GM19043 (cell line): ENCODE measurements around the gene SPAM1.
"Not testable (repeated sequence)": the region's sequence is repeated elsewhere in the genome, so short reads cannot be mapped to it uniquely, and the experiment has no call there.

ENCODE experiments used
- ATAC-seq: cut with Tn5 transposase; IDR thresholded peaks from one replicate; pipeline ENCODE4 v1.9.1; 2021; ENCODE audit warnings: low read depth; ENCODE audit not compliant: unreplicated experiment

The SPAM1 gene

GRCh38 chr7:123948136-123948535 lies 23.1 kb downstream of the SPAM1 start:
- no peak for ATAC-seq

- no peak for ATAC-seq
Measured at GRCh38 chr7:123958186-123958703, 33.2 kb downstream of the SPAM1 start.

DNA sequence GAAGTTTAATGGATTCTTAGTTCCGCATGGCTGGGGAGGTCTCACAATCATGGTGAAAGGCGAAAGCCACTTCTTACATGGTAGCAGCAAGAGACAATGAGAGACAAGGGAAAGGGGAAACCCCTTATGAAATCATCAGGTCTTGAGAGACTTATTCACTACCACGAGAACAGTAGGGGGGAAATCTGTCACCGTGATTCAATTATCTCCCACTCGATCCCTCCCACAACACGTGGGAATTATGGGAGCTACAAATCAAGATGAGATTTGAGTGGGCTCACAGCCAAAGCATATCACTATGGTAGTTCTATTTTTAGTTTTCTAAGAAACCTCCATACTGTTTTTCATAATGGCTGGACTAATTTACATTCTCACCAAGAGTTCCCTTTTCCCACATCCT lies 36.7 kb downstream of the SPAM1 start:
- no peak for ATAC-seq

- ATAC-seq, result no peak
Measured at GRCh38 chr7:123966936-123967335, 41.9 kb downstream of the SPAM1 start.

GRCh38 chr7:123972045-123972444 lies 47.0 kb downstream of the SPAM1 start:
- no peak for ATAC-seq

GRCh38 chr7:123972831-123973230 lies 47.8 kb downstream of the SPAM1 start:
- ATAC-seq, result no peak

- no peak for ATAC-seq
Measured at GRCh38 chr7:123974326-123974908, 49.4 kb downstream of the SPAM1 start.

DNA sequence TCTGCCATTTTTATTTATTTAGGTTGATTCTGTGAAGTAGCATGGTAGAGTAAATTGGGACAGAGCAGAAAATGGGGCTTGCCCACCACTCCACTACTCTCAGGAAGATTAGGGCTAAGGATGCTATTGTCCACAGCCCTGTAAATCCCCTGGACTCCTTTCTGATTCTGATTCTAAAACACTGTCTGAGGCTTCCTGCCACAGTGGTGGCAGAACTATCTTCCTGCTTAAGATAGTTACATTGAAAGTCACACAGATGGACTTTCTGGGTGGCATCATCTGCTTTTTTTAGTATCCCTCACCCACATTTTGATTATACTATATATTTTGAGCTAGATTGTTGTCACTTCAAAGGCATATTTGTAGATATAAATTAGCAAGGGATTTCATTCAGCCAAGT lies 50.0 kb downstream of the SPAM1 start:
- ATAC-seq, result no peak

DNA sequence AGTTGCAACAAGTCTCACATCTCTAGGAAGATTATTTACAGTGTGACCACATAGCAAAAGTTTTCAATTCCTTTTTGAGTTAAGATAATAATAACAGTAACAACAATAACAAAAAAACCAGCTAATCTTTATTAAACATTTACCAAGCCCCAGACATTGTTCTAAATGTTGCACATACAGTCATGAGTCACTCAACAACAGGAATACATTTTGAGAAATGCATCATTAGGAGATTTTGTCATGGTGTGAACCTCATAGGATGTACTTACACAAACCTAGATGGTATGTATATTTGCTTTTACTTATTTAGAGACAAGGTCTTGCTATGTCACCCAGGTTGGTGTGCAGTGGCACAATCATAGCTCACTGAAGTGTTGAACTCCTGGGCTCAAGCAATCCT lies 52.0 kb downstream of the SPAM1 start:
- no peak for ATAC-seq

- ATAC-seq, result no peak
Measured at GRCh38 chr7:123979876-123980275, 54.8 kb downstream of the SPAM1 start.

DNA sequence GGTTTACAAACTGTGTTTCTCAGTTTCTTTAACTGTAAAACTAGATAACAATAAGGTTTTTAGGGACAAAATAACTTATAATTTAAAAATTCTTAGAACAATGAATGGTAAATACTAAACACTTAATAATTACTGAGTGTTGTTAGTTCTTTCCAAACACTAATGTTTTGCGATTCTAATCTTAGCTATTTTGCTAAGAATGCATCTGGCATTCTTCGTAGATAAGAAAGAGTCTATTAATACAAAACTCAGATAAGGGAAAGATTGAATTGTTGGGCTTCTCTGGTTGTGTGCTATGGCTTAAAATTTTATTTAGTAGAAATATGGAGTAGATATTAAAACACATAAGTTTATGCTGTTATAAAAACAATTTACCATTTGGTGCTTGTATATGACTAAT lies 62.4 kb downstream of the SPAM1 start:
- no peak for ATAC-seq

DNA sequence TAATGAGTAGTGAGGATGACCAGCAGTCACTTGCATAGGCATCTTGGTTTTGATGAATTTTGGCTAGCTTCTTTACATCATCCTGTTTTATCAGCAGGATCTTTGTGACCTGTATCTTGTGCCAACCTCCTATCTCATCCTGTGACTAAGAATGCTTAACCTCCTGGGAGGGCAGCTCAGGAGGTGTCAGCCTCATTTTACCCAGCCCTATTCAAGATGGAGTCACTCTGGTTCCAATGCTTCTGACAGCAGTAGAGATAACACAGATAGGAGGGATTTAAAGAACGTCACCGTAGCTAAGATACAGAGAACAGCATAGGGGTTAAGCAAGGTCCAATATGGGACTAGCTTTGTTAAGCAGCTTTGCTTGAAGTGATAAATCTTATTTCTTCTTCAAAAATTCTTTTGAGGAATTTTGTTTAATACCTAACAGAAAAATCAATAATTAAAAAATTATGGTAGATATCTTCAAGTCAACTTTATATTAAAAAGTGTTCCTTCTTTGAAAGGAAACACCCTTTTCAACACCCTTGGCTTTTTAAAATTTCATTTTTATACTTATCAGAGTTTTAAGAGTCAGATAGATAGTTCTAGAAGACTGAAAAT lies 68.0 kb downstream of the SPAM1 start:
- ATAC-seq, result no peak

DNA sequence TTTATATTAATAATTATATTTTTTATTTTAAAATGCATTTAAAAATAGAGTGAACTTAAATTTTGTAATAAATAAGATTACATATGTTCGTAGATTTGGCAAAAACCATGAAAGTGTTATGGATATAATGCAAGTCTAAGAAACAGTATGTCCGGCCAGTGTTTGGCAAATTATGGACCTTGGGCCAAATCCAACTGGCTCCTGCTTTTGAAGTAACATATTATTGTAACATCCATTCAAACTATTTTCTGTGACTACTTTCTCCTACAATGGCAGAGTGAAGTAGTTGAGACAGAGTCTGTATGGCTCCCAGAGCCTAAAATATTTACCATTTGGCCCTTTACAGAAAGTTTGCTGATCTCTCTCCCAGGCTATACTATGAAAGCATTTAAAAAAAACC lies 69.0 kb downstream of the SPAM1 start:
- ATAC-seq, result no peak

DNA sequence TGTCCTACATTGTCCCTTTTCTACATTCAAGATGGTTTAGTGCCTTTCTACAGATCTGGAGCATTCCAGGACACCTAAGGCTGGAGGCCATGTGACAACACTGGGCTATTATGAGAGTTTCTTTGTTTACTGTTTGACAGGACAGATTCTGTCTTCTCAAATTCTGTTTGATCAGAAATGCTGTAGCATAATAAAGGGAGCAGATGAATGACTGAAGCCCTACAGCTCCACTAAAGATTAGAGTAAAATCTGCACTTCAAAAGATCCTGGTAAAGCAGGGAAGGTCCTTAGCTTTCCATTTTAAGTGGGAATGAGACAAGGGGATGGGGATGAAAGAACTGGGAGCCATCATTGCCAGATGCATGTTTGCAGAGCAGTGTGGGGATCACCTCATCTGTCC lies 69.4 kb downstream of the SPAM1 start:
- ATAC-seq, result no peak

GRCh38 chr7:123995617-123996326 lies 70.7 kb downstream of the SPAM1 start:
- no peak for ATAC-seq

GRCh38 chr7:123996327-123996625 lies 71.2 kb downstream of the SPAM1 start:
- ATAC-seq, result no peak

GRCh38 chr7:123998921-123999320 lies 73.9 kb downstream of the SPAM1 start:
- no peak for ATAC-seq

- ATAC-seq, result no peak
Measured at GRCh38 chr7:123999703-124000102, 74.7 kb downstream of the SPAM1 start.

DNA sequence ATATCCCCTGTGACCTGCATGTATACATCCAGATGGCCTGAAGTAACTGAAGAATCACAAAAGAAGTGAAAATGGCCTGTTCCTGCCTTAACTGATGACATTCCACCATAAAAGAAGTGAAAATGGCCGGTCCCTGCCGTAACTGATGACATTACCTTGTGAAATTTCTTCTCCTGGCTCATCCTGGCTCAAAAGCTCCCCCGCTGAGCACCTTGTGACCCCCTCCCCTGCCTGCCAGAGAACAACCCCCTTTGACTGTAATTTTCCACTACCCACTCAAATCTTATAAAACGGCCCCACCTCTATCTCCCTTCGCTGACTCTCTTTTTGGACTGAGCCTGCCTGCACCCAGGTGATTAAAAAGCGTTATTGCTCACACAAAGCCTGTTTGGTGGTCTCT lies 83.3 kb downstream of the SPAM1 start:
- not testable (repeated sequence) for ATAC-seq

DNA sequence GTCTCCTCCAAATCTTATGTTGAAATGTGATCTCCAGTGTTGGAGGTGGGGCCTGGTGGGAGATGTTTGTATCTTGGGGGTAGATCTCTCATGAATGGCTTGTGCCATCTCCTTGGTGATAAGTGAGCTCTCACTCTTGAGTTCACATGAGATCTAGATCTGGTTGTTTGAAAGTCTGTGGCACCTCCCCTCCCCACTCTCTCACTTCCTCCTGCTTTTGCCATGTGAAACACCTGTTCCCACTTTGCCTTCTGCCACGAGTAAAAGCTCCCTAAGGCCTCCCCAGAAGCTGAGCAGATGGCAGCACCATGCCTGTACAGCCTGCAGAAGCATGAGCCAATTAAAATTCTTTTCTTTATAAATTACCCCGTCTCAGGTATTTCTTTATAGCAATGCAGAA lies 84.3 kb downstream of the SPAM1 start:
- ATAC-seq, result no peak
